Naive thymus-derived CD4-positive, alpha-beta T cell (primary cell): ENCODE results near the gene BBS12. TPM values are rescaled to one million over a fixed set of nuclear protein-coding genes. Genes with fewer than 3 reads are reported as not detected.

ENCODE experiments used
- ATAC-seq: fragments of 150-1000 bp; cut with Tn5 transposase; 2 replicates; pipeline ENCODE4 v1.10.0; 2021; ENCODE audit warnings: mild to moderate bottlenecking, moderate library complexity
- CTCF ChIA-PET: fragments of 350-600 bp; sonication (Branson Sonifier 250); formaldehyde crosslinking; loops from one replicate; lab custom pipeline; 2021; ENCODE audit warnings: antibody characterized with exemption; lab: Charles Lee
- POLR2A ChIA-PET: fragments of 350-600 bp; sonication (Branson Sonifier 250); formaldehyde crosslinking; loops from one replicate; lab custom pipeline; 2021; ENCODE audit warnings: antibody characterized with exemption, inconsistent platforms; lab: Charles Lee
- DNase-seq, 9 donors: peaks; one replicate each; pipeline versions ENCODE4 v3.0.0 to v3.0.0-alpha.2; 2020 to 2022; ENCODE audit warnings: mixed read lengths in 1 of 9
- H3K27ac ChIP-seq: one replicate; pipeline ENCODE4 v1.7.0; 2013; ENCODE audit warnings: mild to moderate bottlenecking, low read depth, low read length, moderate library complexity
- H3K27me3 ChIP-seq, 2 donors: one replicate each; pipeline ENCODE4 v1.7.0; 2013; ENCODE audit warnings: low read length in 2 of 2, mild to moderate bottlenecking in 2 of 2, moderate library complexity in 2 of 2; ENCODE audit not compliant: control insufficient read depth in 2 of 2, insufficient read depth in 2 of 2
- H3K36me3 ChIP-seq, 3 experiments: 1 replicate in 2 of 3; 2 replicates in 1 of 3; pipeline ENCODE4 v1.7.0; 2013; ENCODE audit warnings: low read length in 3 of 3, mild to moderate bottlenecking in 3 of 3, moderate library complexity in 1 of 3; ENCODE audit not compliant: insufficient read depth in 3 of 3, control insufficient read depth in 2 of 3
- H3K4me1 ChIP-seq, 2 donors: one replicate each; pipeline ENCODE4 v1.7.0; 2013; ENCODE audit warnings: low read length in 2 of 2, mild to moderate bottlenecking in 2 of 2, moderate library complexity in 1 of 2; ENCODE audit not compliant: control insufficient read depth in 2 of 2, insufficient read depth in 2 of 2
- H3K4me3 ChIP-seq: 2 replicates; pipeline ENCODE4 v1.7.0; 2013; ENCODE audit warnings: mild to moderate bottlenecking, low read length
- H3K9me3 ChIP-seq, 3 experiments: 1 replicate in 2 of 3; 2 replicates in 1 of 3; pipeline ENCODE4 v1.7.0; 2013; ENCODE audit warnings: low read length in 3 of 3; ENCODE audit not compliant: control insufficient read depth in 2 of 3
- H3K27ac Mint-ChIP-seq, 9 donors: one replicate each; pipeline ENCODE4 v1.8.0; 2020 to 2022; ENCODE audit warnings: mixed read lengths in 9 of 9, mild to moderate bottlenecking in 8 of 9, moderate library complexity in 5 of 9, inconsistent platforms in 2 of 9
- H3K27me3 Mint-ChIP-seq, 5 donors: one replicate each; pipeline ENCODE4 v1.8.0; 2021 to 2022; ENCODE audit warnings: mixed read lengths in 5 of 5, mild to moderate bottlenecking in 1 of 5
- H3K36me3 Mint-ChIP-seq, 5 donors: one replicate each; pipeline ENCODE4 v1.8.0; 2020 to 2022; ENCODE audit warnings: mixed read lengths in 5 of 5, mild to moderate bottlenecking in 3 of 5, inconsistent platforms in 1 of 5
- H3K4me1 Mint-ChIP-seq, 7 donors: one replicate each; pipeline ENCODE4 v1.8.0; 2020 to 2022; ENCODE audit warnings: mixed read lengths in 7 of 7, mild to moderate bottlenecking in 3 of 7, inconsistent platforms in 1 of 7
- H3K4me3 Mint-ChIP-seq, 10 donors: one replicate each; pipeline ENCODE4 v1.8.0; 2020 to 2022; ENCODE audit warnings: mild to moderate bottlenecking in 10 of 10, mixed read lengths in 10 of 10, moderate library complexity in 6 of 10, inconsistent platforms in 2 of 10
- H3K9me3 Mint-ChIP-seq, 11 donors: one replicate each; pipeline ENCODE4 v1.8.0; 2020 to 2022; ENCODE audit warnings: mixed read lengths in 11 of 11, mild to moderate bottlenecking in 4 of 11, inconsistent platforms in 1 of 11, moderate library complexity in 1 of 11
- intact Hi-C, 2 donors: fragments of 100-400 bp; cut with micrococcal nuclease; formaldehyde crosslinking; loops; one replicate each; pipeline ENCODE4 v1.15.1; 2023
- polyA plus RNA-seq, 2 donors: library from polyadenylated mRNA; unstranded; fragments of 300-500 nt; fragmentation: Illumina TruSeq; gene quantifications; one replicate each; pipeline ENCODE4 v1.2.3, GENCODE V29; 2021
- total RNA-seq, 6 experiments: library from RNA in 5 of 6; stranded (reverse) in 5 of 6; gene quantifications; 1 replicate in 5 of 6; 2 replicates in 1 of 6; pipeline ENCODE4 v1.2.3 and lab custom pipeline; 2021 to 2026

Gene BBS12
- total and polyA plus RNA-seq, 7 experiments from 2014 or later = 0.71 to 4.3 (median 1.9) TPM

- H3K36me3 Mint-ChIP-seq = peaks cover 0 to 12% (median 0%) of the 10 kb centered on the region in 5 donors
- no peak overlapping the region for H3K27ac Mint-ChIP-seq
- ATAC-seq (no peak), DNase-seq (no peak)
- H3K9me3 ChIP-seq = no peaks in the 10 kb centered on the region
- H3K4me1 Mint-ChIP-seq = peaks cover 0 to 63% (median 5%) of the 10 kb centered on the region in 7 donors
- H3K27me3 ChIP-seq = no peaks in the 10 kb centered on the region
- peaks cover 0 to 14% (median 0%) of the 10 kb centered on the region in 11 donors for H3K9me3 Mint-ChIP-seq
- intact Hi-C loops = loop anchor here in 1 of 2 donors (2.0 kb wide), 1 partner anchor 15 kb away; no protein-coding TSS in a partner anchor
- peaks cover 0 to 4% (median 0%) of the 10 kb centered on the region in 5 donors for H3K27me3 Mint-ChIP-seq
- no peak overlapping the region for H3K4me3 Mint-ChIP-seq
- POLR2A ChIA-PET = no interaction called here
- no peak overlapping the region for H3K4me3 ChIP-seq
- H3K36me3 ChIP-seq = no peaks in the 10 kb centered on the region
- H3K4me1 ChIP-seq = no peaks in the 10 kb centered on the region
- CTCF ChIA-PET = no interaction called here
- no peak overlapping the region for H3K27ac ChIP-seq
Measured at GRCh38 chr4:122703868-122704267, 28.6 kb upstream of the BBS12 start.

GRCh38 chr4:122705009-122705408 is 27.5 kb upstream of the BBS12 start:
- CTCF ChIA-PET = no interaction called here
- H3K27ac Mint-ChIP-seq = peak overlapping the region in 1 of 9 donors; percentile 84

GRCh38 chr4:122705547-122706117 is 26.9 kb upstream of the BBS12 start:
- no peak overlapping the region for H3K4me3 ChIP-seq
- POLR2A ChIA-PET = no interaction called here
- H3K4me1 ChIP-seq = no peaks in the 10 kb centered on the region
- H3K9me3 ChIP-seq = no peaks in the 10 kb centered on the region
- Mint-ChIP-seq H3K9me3 (peaks cover 0 to 14% (median 0%) of the 10 kb centered on the region in 11 donors), H3K36me3 (peaks cover 0 to 12% (median 0%) of the 10 kb centered on the region in 5 donors), H3K27me3 (peaks cover 0 to 7% (median 0%) of the 10 kb centered on the region in 5 donors), H3K27ac (peak overlapping the region in 3 of 9 donors; percentile 5 to 79 (median 20)), H3K4me3 (peak overlapping the region in 2 of 10 donors; percentile 9 to 60), H3K4me1 (peaks cover 0 to 69% (median 5%) of the 10 kb centered on the region in 7 donors)
- H3K27ac ChIP-seq = no peak overlapping the region
- no peaks in the 10 kb centered on the region for H3K36me3 ChIP-seq
- CTCF ChIA-PET = no interaction called here
- DNase-seq (no peak), ATAC-seq (no peak)
- intact Hi-C loops = loop anchor here in 1 of 2 donors (2.0 to 5.0 kb wide), 2 partner anchors 17 to 248 kb away; partner anchors contain the start of gene IL2
- no peaks in the 10 kb centered on the region for H3K27me3 ChIP-seq

More at GRCh38 chr4:122705009-122705408, 27.5 kb upstream of the BBS12 start:
- DNase-seq = no peak
- no peak overlapping the region for H3K27ac ChIP-seq
- Mint-ChIP-seq H3K9me3 (peaks cover 0 to 14% (median 0%) of the 10 kb centered on the region in 11 donors), H3K27me3 (peaks cover 0 to 4% (median 0%) of the 10 kb centered on the region in 5 donors), H3K36me3 (peaks cover 0 to 12% (median 0%) of the 10 kb centered on the region in 5 donors), H3K4me1 (peaks cover 0 to 67% (median 5%) of the 10 kb centered on the region in 7 donors), H3K4me3 (peak overlapping the region in 1 of 10 donors; percentile 31)
- intact Hi-C loops = loop anchor here in 1 of 2 donors (2.0 to 5.0 kb wide), 2 partner anchors 16 to 248 kb away; partner anchors contain the start of gene IL2
- no peaks in the 10 kb centered on the region for H3K4me1 ChIP-seq
- no peaks in the 10 kb centered on the region for H3K9me3 ChIP-seq
- no peaks in the 10 kb centered on the region for H3K36me3 ChIP-seq
- no peaks in the 10 kb centered on the region for H3K27me3 ChIP-seq
- no peak overlapping the region for H3K4me3 ChIP-seq
- no peak for ATAC-seq
- POLR2A ChIA-PET = no interaction called here

GRCh38 chr4:122706511-122706910 is 26.0 kb upstream of the BBS12 start:
- H3K36me3 Mint-ChIP-seq = peaks cover 0 to 10% (median 0%) of the 10 kb centered on the region in 5 donors
- H3K27me3 Mint-ChIP-seq = peaks cover 0 to 13% (median 0%) of the 10 kb centered on the region in 5 donors
- intact Hi-C loops = loop anchor here in 1 of 2 donors (5.0 kb wide), 1 partner anchor 249 kb away; the partner anchor contains the start of gene IL2
- H3K9me3 ChIP-seq = no peaks in the 10 kb centered on the region
- no peaks in the 10 kb centered on the region for H3K36me3 ChIP-seq
- peak overlapping the region in 1 of 10 donors; percentile 60 for H3K4me3 Mint-ChIP-seq
- H3K4me3 ChIP-seq = no peak overlapping the region
- no peaks in the 10 kb centered on the region for H3K27me3 ChIP-seq
- H3K4me1 ChIP-seq = no peaks in the 10 kb centered on the region
- DNase-seq (no peak), ATAC-seq (no peak)
- no peak overlapping the region for H3K27ac ChIP-seq
- POLR2A ChIA-PET = no interaction called here
- CTCF ChIA-PET = interaction anchor here (1.8 kb wide), 1 partner anchor 10 kb away, joined by 4 read pairs; no protein-coding TSS in a partner anchor
- peak overlapping the region in 1 of 9 donors; percentile 79 for H3K27ac Mint-ChIP-seq
- peaks cover 0 to 71% (median 6%) of the 10 kb centered on the region in 7 donors for H3K4me1 Mint-ChIP-seq
- H3K9me3 Mint-ChIP-seq = peaks cover 0 to 14% (median 0%) of the 10 kb centered on the region in 11 donors

- Histone ChIP-seq H3K27ac (no peak overlapping the region), H3K9me3 (no peaks in the 10 kb centered on the region), H3K4me3 (no peak overlapping the region), H3K27me3 (no peaks in the 10 kb centered on the region), H3K4me1 (no peaks in the 10 kb centered on the region), H3K36me3 (no peaks in the 10 kb centered on the region)
- Mint-ChIP-seq H3K9me3 (peaks cover 0 to 13% (median 0%) of the 10 kb centered on the region in 11 donors), H3K4me1 (peaks cover 0 to 71% (median 6%) of the 10 kb centered on the region in 7 donors), H3K27ac (peak overlapping the region in 2 of 9 donors; percentile 77 to 84), H3K4me3 (peak overlapping the region in 1 of 10 donors; percentile 65), H3K27me3 (peaks cover 0 to 13% (median 0%) of the 10 kb centered on the region in 5 donors), H3K36me3 (peaks cover 0 to 10% (median 0%) of the 10 kb centered on the region in 5 donors)
- POLR2A ChIA-PET = no interaction called here
- intact Hi-C loops = loop anchor here in 1 of 2 donors (5.0 kb wide), 1 partner anchor 250 kb away; the partner anchor contains the start of gene IL2
- ATAC-seq = no peak
- CTCF ChIA-PET = interaction anchor here (1.8 kb wide), 1 partner anchor 9 kb away, joined by 4 read pairs; no protein-coding TSS in a partner anchor
- DNase-seq = no peak
Measured at GRCh38 chr4:122707497-122707896, 25.0 kb upstream of the BBS12 start.

- intact Hi-C loops = loop anchor here in 1 of 2 donors (5.0 kb wide), 1 partner anchor 252 kb away; the partner anchor contains the start of gene IL2
- Mint-ChIP-seq H3K4me3 (no peak overlapping the region), H3K36me3 (peaks cover 0 to 9% (median 0%) of the 10 kb centered on the region in 5 donors), H3K27me3 (peaks cover 0 to 13% (median 0%) of the 10 kb centered on the region in 5 donors), H3K4me1 (peaks cover 0 to 75% (median 6%) of the 10 kb centered on the region in 7 donors), H3K27ac (no peak overlapping the region), H3K9me3 (peaks cover 0 to 10% (median 0%) of the 10 kb centered on the region in 11 donors)
- H3K4me1 ChIP-seq = no peaks in the 10 kb centered on the region
- no peak overlapping the region for H3K27ac ChIP-seq
- H3K9me3 ChIP-seq = no peaks in the 10 kb centered on the region
- CTCF ChIA-PET = no interaction called here
- POLR2A ChIA-PET = no interaction called here
- H3K27me3 ChIP-seq = no peaks in the 10 kb centered on the region
- ATAC-seq (no peak), DNase-seq (no peak)
- H3K36me3 ChIP-seq = no peaks in the 10 kb centered on the region
- no peak overlapping the region for H3K4me3 ChIP-seq
Measured at GRCh38 chr4:122709236-122709635, 23.3 kb upstream of the BBS12 start.
